ENCODE results near the gene HSD17B3. TPM values are rescaled to one million over a fixed set of nuclear protein-coding genes. Genes with fewer than 3 reads are reported as not detected.
"Not testable (repeated sequence)": the region's sequence is repeated elsewhere in the genome, so short reads cannot be mapped to it uniquely, and the experiment has no call there.

The HSD17B3 gene
- polyA plus RNA-seq, 1 of the 3 experiments (the other 2 are of a cell fraction): 0.51 TPM

GRCh38 chr9:96309850-96310249 is 7.9 kb upstream of the HSD17B3 start:
- DNase-seq: no peak
- CTCF ChIA-PET: interaction anchor here (0.5 to 1.1 kb wide), 4 partner anchors 16 to 795 kb away, joined by 3 to 7 read pairs (median 3); no protein-coding TSS in a partner anchor
- 89% methylated on average over 7 of the region's 7 CpGs for WGBS (ENCODE audit: low lambda C conversion rate)
- Histone ChIP-seq H4K20me1 (ENCODE audit: insufficient read depth) (no peaks in the 10 kb centered on the region), H3K9me2 (no peaks in the 10 kb centered on the region), H3K27ac (ENCODE audit: low read depth in 2 of 2, low read length in 1 of 2) (no peak overlapping the region), H3K4me1 (ENCODE audit: control insufficient read depth in 1 of 2, insufficient read depth in 2 of 2, low read depth in 1 of 2, low read length in 1 of 2) (no peaks in the 10 kb centered on the region), H3K36me3 (replicated peaks in 1 of 2; ENCODE audit: control insufficient read depth in 1 of 2, insufficient read depth in 2 of 2, low read length in 1 of 2) (peaks cover 0 to 7% of the 10 kb centered on the region in 2 experiments), H3K4me3 (ENCODE audit: low read depth in 2 of 2, low read length in 1 of 2) (no peak overlapping the region), H3K9me3 (no peaks in the 10 kb centered on the region), H3K27me3 (ENCODE audit: insufficient read depth) (no peaks in the 10 kb centered on the region), H2AFZ (ENCODE audit: low read depth) (no peak overlapping the region), H3K79me2 (ENCODE audit: insufficient read depth) (no peaks in the 10 kb centered on the region), H3K4me2 (no peak overlapping the region), H3K9ac (no peak overlapping the region), H3F3A (replicated peaks; ENCODE audit: insufficient read depth) (no peaks in the 10 kb centered on the region)
- TF ChIP-seq TAF1 (IDR thresholded peaks at IDR 0.05; ENCODE audit: borderline replicate concordance, low read depth, low read length): no peak
- no peak for TF ChIP-seq FOXJ3 (CRISPR knock-in tag; IDR thresholded peaks at IDR 0.05)
- POLR2A ChIA-PET: interaction anchor here (0.6 kb wide), 1 partner anchor 434 kb away, joined by 3 read pairs; the partner anchor contains the start of gene ERCC6L2

DNA sequence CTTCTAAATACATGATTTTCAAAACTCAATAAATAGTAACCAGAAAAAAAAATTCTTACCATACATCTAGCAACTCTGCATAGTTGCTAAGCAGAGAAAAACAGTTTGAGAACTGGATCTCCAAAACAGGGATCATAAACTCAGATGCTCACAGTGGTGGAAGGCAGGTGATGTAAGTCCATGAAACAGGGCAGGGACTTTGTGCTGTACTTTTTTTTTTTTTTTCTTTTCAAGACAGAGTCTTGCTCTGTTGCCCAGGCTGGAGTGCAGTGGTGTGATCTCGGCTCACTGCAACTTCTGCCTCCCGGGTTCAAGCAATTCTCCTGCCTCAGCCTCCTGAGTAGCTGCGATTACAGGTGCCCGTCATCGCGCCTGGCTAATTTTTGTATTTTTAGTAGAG is 5.0 kb upstream of the HSD17B3 start:
- H3K27me3 ChIP-seq (ENCODE audit: insufficient read depth); H3K4me3 ChIP-seq (ENCODE audit: low read depth in 2 of 2, low read length in 1 of 2); H3K27ac ChIP-seq (ENCODE audit: low read depth in 2 of 2, low read length in 1 of 2); H3K4me2 ChIP-seq; H3K36me3 ChIP-seq (replicated peaks in 1 of 2; ENCODE audit: control insufficient read depth in 1 of 2, insufficient read depth in 2 of 2, low read length in 1 of 2); H3K4me1 ChIP-seq (ENCODE audit: control insufficient read depth in 1 of 2, insufficient read depth in 2 of 2, low read depth in 1 of 2, low read length in 1 of 2); H2AFZ ChIP-seq (ENCODE audit: low read depth); H3F3A ChIP-seq (replicated peaks; ENCODE audit: insufficient read depth); H3K9me3 ChIP-seq; H3K9ac ChIP-seq; H4K20me1 ChIP-seq (ENCODE audit: insufficient read depth); DNase-seq; H3K79me2 ChIP-seq (ENCODE audit: insufficient read depth); H3K9me2 ChIP-seq; POLR2A ChIA-PET: not testable (repeated sequence)
- CTCF ChIA-PET: interaction anchor here (1.5 kb wide), 1 partner anchor 74 kb away, joined by 5 read pairs; no protein-coding TSS in a partner anchor
- 97% methylated on average over 6 of the region's 6 CpGs for WGBS (ENCODE audit: low lambda C conversion rate)

- H3K9ac ChIP-seq: no peak overlapping the region
- no peaks in the 10 kb centered on the region for H3K36me3 ChIP-seq (replicated peaks in 1 of 2; ENCODE audit: control insufficient read depth in 1 of 2, insufficient read depth in 2 of 2, low read length in 1 of 2)
- H4K20me1 ChIP-seq (ENCODE audit: insufficient read depth): no peaks in the 10 kb centered on the region
- no peak overlapping the region for H2AFZ ChIP-seq (ENCODE audit: low read depth)
- H3K79me2 ChIP-seq (ENCODE audit: insufficient read depth): no peaks in the 10 kb centered on the region
- ChIA-PET POLR2A (no interaction called here), CTCF (interaction anchor here (1.0 to 2.4 kb wide), 2 partner anchors 12 to 72 kb away, joined by 3 to 15 read pairs; no protein-coding TSS in a partner anchor)
- TF ChIP-seq RXRA (IDR thresholded peaks at IDR 0.05; ENCODE audit: borderline replicate concordance, low read depth): no peak
- TF ChIP-seq MEF2A (IDR thresholded peaks at IDR 0.05; ENCODE audit: borderline replicate concordance, low read depth): no peak
- no peak for TF ChIP-seq RAD21 (IDR thresholded peaks at IDR 0.05; ENCODE audit: low read length)
- no peak for TF ChIP-seq NRF1 (IDR thresholded peaks at IDR 0.05; ENCODE audit: low read depth, low read length)
- no peak for TF ChIP-seq TCF12 (IDR thresholded peaks at IDR 0.05)
- TF ChIP-seq FOXM1 (IDR thresholded peaks at IDR 0.05; ENCODE audit: low read depth): no peak
- no peak for TF ChIP-seq ELF1 (IDR thresholded peaks at IDR 0.05)
- no peak for TF ChIP-seq GATA2 (CRISPR knock-in tag; IDR thresholded peaks at IDR 0.05)
- no peak for TF ChIP-seq FOSL2 (IDR thresholded peaks at IDR 0.05; ENCODE audit: borderline replicate concordance, low read depth)
- TF ChIP-seq TEAD4 (IDR thresholded peaks at IDR 0.05; ENCODE audit: borderline replicate concordance, insufficient read depth): no peak
- no peak for TF ChIP-seq GABPA (IDR thresholded peaks at IDR 0.05; ENCODE audit: low read depth)
- TF ChIP-seq POLR2AphosphoS5 (IDR thresholded peaks at IDR 0.05; ENCODE audit: low read depth, low read length): no peak
- TF ChIP-seq, protein P1, sequence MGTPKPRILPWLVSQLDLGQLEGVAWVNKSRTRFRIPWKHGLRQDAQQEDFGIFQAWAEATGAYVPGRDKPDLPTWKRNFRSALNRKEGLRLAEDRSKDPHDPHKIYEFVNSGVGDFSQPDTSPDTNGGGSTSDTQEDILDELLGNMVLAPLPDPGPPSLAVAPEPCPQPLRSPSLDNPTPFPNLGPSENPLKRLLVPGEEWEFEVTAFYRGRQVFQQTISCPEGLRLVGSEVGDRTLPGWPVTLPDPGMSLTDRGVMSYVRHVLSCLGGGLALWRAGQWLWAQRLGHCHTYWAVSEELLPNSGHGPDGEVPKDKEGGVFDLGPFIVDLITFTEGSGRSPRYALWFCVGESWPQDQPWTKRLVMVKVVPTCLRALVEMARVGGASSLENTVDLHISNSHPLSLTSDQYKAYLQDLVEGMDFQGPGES (IDR thresholded peaks at IDR 0.05; ENCODE audit: low read depth, low read length): no peak
- no peak for TF ChIP-seq ZBTB33 (IDR thresholded peaks at IDR 0.05; ENCODE audit: borderline replicate concordance, low read depth)
- no peak for TF ChIP-seq CHD2 (IDR thresholded peaks at IDR 0.05; ENCODE audit: low read length, partially characterized antibody)
- H3K27me3 ChIP-seq (ENCODE audit: insufficient read depth): no peaks in the 10 kb centered on the region
- DNase-seq: no peak
- H3K27ac ChIP-seq (ENCODE audit: low read depth in 2 of 2, low read length in 1 of 2): no peak overlapping the region
- H3F3A ChIP-seq (replicated peaks; ENCODE audit: insufficient read depth): peaks cover 4% of the 10 kb centered on the region
- no peak overlapping the region for H3K4me2 ChIP-seq
- 75% methylated on average over 4 of the region's 4 CpGs for WGBS (ENCODE audit: low lambda C conversion rate)
- H3K4me3 ChIP-seq (ENCODE audit: low read depth in 2 of 2, low read length in 1 of 2): no peak overlapping the region
- 0 out of 4 replicates have a peak, but pooled peaks cover 0 to 6% of the 10 kb centered on the region in 2 experiments for H3K4me1 ChIP-seq (ENCODE audit: control insufficient read depth in 1 of 2, insufficient read depth in 2 of 2, low read depth in 1 of 2, low read length in 1 of 2)
- no peaks in the 10 kb centered on the region for H3K9me3 ChIP-seq
- no peaks in the 10 kb centered on the region for H3K9me2 ChIP-seq
Measured at GRCh38 chr9:96305171-96305570, 3.2 kb upstream of the HSD17B3 start.

Measured in SK-N-SH (cell line).